A549 (cell line): ENCODE results near the gene SLC49A3. TPM values are rescaled to one million over a fixed set of nuclear protein-coding genes. Genes with fewer than 3 reads are reported as not detected.

Source experiments
- ATAC-seq, 2 experiments: fragments of 200-7000 bp in 1 of 2; fragments of >200 bp in 1 of 2; cut with Nextera tagmentation in 1 of 2; cut with Tn5 transposase in 1 of 2; 3 replicates each; pipeline versions ENCODE4 v1.8.0 to v1.9.1; 2018 to 2020; ENCODE audit warnings: mild to moderate bottlenecking in 1 of 2, moderate library complexity in 1 of 2
- CTCF ChIA-PET: fragments of 300-600 bp; sonication (Branson Sonifier 250); formaldehyde crosslinking; extraction: SDS; loops from one replicate; lab custom pipeline; 2021; ENCODE audit warnings: antibody characterized with exemption, inconsistent platforms; lab: Yijun Ruan, JAX
- POLR2A ChIA-PET: fragments of 350-600 bp; formaldehyde crosslinking; extraction: SDS; loops from one replicate; lab custom pipeline; 2021; ENCODE audit warnings: antibody characterized with exemption, inconsistent platforms; lab: Yijun Ruan, JAX
- DNase-seq, 2 experiments: peaks; one replicate each; pipeline versions ENCODE4 v3.0.0 to v3.0.0-alpha.2; 2011 to 2016; ENCODE audit warnings: low read depth in 1 of 2, low spot score in 1 of 2
- FAIRE-seq: peaks from 2 replicates; lab custom pipeline; 2011; peaks lifted over from hg19 to GRCh38; lab: Jason Lieb, UNC
- H3K27ac ChIP-seq, 2 experiments: fragments of >200 bp; sonication (Bioruptor Twin); formaldehyde crosslinking; 3 replicates each; pipeline ENCODE4 v1.5.1; 2016 to 2017
- H3K4me1 ChIP-seq: fragments of >200 bp; sonication (Bioruptor Twin); formaldehyde crosslinking; 3 replicates; pipeline ENCODE4 v1.6.1; 2016
- H3K4me2 ChIP-seq: fragments of >200 bp; sonication (Bioruptor Twin); formaldehyde crosslinking; 3 replicates; pipeline ENCODE4 v1.6.1; 2016
- H3K4me3 ChIP-seq: fragments of >200 bp; sonication (Bioruptor Twin); formaldehyde crosslinking; 3 replicates; pipeline ENCODE4 v1.5.1; 2016
- H3K9me3 ChIP-seq: fragments of >200 bp; sonication (Bioruptor Twin); formaldehyde crosslinking; 3 replicates; pipeline ENCODE4 v1.6.1; 2016
- ATOH8 ChIP-seq: fragments of 250-450 bp; sonication (Bioruptor Pico); IDR thresholded peaks from 2 replicates; pipeline ENCODE4 v1.5.0; 2020; ENCODE audit warnings: low read depth, mild to moderate bottlenecking, moderate library complexity
- BCL3 ChIP-seq: fragments of >200 bp; sonication (Bioruptor Twin); formaldehyde crosslinking; IDR thresholded peaks from 3 replicates; pipeline ENCODE4 v1.6.1; 2016
- CBX8 ChIP-seq: fragments of 200-600 bp; sonication (generic); IDR thresholded peaks from 2 replicates; pipeline ENCODE4 v1.6.1; 2016
- CHD2 ChIP-seq: fragments of 150-350 bp; IDR thresholded peaks from 2 replicates; pipeline ENCODE4 v1.6.1; 2014; ENCODE audit warnings: low read length; ENCODE audit not compliant: partially characterized antibody
- CHD4 ChIP-seq: fragments of 200-600 bp; sonication (generic); IDR thresholded peaks from 2 replicates; pipeline ENCODE4 v1.6.1; 2016; ENCODE audit warnings: antibody characterized with exemption, mild to moderate bottlenecking, borderline replicate concordance
- CTCF ChIP-seq: fragments of >200 bp; sonication (Bioruptor Twin); formaldehyde crosslinking; IDR thresholded peaks from 3 replicates; pipeline ENCODE4 v1.5.1; 2016
- FOSB ChIP-seq: fragments of 250-450 bp; sonication (Bioruptor Pico); IDR thresholded peaks from 2 replicates; pipeline ENCODE4 v1.5.0; 2020; ENCODE audit warnings: mild to moderate bottlenecking, moderate library complexity
- HES2 ChIP-seq: fragments of >200 bp; sonication (Bioruptor Twin); formaldehyde crosslinking; IDR thresholded peaks from 2 replicates; pipeline ENCODE4 v1.6.1; 2016
- HMGXB4 ChIP-seq: fragments of 250-450 bp; sonication (Bioruptor Pico); IDR thresholded peaks from 2 replicates; pipeline ENCODE4 v1.5.0; 2021; ENCODE audit warnings: mild to moderate bottlenecking, moderate library complexity, borderline replicate concordance
- JUN ChIP-seq, 2 experiments: fragments of >200 bp; sonication (Bioruptor Twin); formaldehyde crosslinking; IDR thresholded peaks; 2 replicates in 1 of 2; 3 replicates in 1 of 2; pipeline ENCODE4 v1.6.1; 2016 to 2017
- KDM1A ChIP-seq: fragments of 200-600 bp; sonication (generic); IDR thresholded peaks from 2 replicates; pipeline ENCODE4 v1.6.1; 2016; ENCODE audit warnings: low read depth, mild to moderate bottlenecking
- MAFK ChIP-seq: fragments of 450-650 bp; IDR thresholded peaks from 2 replicates; pipeline ENCODE4 v1.6.1; 2014; ENCODE audit not compliant: partially characterized antibody
- MAX ChIP-seq: IDR thresholded peaks from 2 replicates; pipeline ENCODE4 v1.6.1; 2012
- RAD21 ChIP-seq, 2 experiments: fragments of >200 bp in 1 of 2; sonication (Bioruptor Twin) in 1 of 2; formaldehyde crosslinking in 1 of 2; IDR thresholded peaks in 1 of 2; conservative IDR thresholded peaks in 1 of 2; 2 replicates in 1 of 2; 3 replicates in 1 of 2; pipeline ENCODE4 v1.6.1; 2012 to 2018; ENCODE audit warnings: inconsistent platforms in 1 of 2
- RCOR1 ChIP-seq: fragments of 150-350 bp; IDR thresholded peaks from 2 replicates; pipeline ENCODE4 v1.6.1; 2014; ENCODE audit warnings: antibody characterized with exemption, low read length, low read depth
- SMC3 ChIP-seq: fragments of >200 bp; sonication (Bioruptor Twin); formaldehyde crosslinking; IDR thresholded peaks from 3 replicates; pipeline ENCODE4 v1.6.1; 2018; ENCODE audit warnings: inconsistent platforms
- TFCP2L1 ChIP-seq: fragments of 250-450 bp; sonication (Bioruptor Pico); IDR thresholded peaks from 2 replicates; pipeline ENCODE4 v1.5.0; 2021; ENCODE audit warnings: mild to moderate bottlenecking
- USF2 ChIP-seq: fragments of 450-650 bp; IDR thresholded peaks from 2 replicates; pipeline ENCODE4 v1.6.1; 2014; ENCODE audit warnings: antibody characterized with exemption
- ZNF302 ChIP-seq: fragments of 250-450 bp; sonication (Bioruptor Pico); IDR thresholded peaks from 2 replicates; pipeline ENCODE4 v1.9.0; 2021; ENCODE audit warnings: inconsistent platforms, mild to moderate bottlenecking, moderate library complexity
- WGBS: methylation state at CpG from one replicate; pipeline ENCODE4 v1.1.6; 2017; ENCODE audit errors: missing lambda C conversion rate; 5-methylcytosine and 5-hydroxymethylcytosine counted together
- polyA plus RNA-seq, 4 experiments: library from polyadenylated mRNA; depleted of rRNA in 3 of 4; stranded (reverse); fragments of >200 nt; fragmentation: RNase III in 1 of 4; extraction: RNeasy Plus Mini Kit Qiagen cat#74134 plus additional on column Dnase treatment in 1 of 4; gene quantifications; 2 replicates in 3 of 4; 3 replicates in 1 of 4; pipeline ENCODE4 v1.2.3, GENCODE V29; 2011 to 2017

The SLC49A3 gene
- polyA plus RNA-seq, 2 of the 4 experiments (the other 2 are of a cell fraction) = 0.05 to 0.12 TPM

GRCh38 chr4:653080-653821 is 35.7 kb downstream of the SLC49A3 start:
- no peak for ATAC-seq
- FAIRE-seq = no peak
- Histone ChIP-seq H3K9me3 (no peaks in the 10 kb centered on the region), H3K27ac (no peak overlapping the region), H3K4me1 (no peaks in the 10 kb centered on the region), H3K4me3 (no peak overlapping the region), H3K4me2 (no peak overlapping the region)
- ChIA-PET POLR2A (no interaction called here), CTCF (no interaction called here)
- no peak for DNase-seq
- 84% methylated on average over 26 of the region's 35 CpGs for WGBS
- TF ChIP-seq MAX (no peak), CBX8 (no peak), CTCF (no peak), CHD4 (no peak), RAD21 (conservative IDR thresholded peaks at IDR 0.05 in 1 of 2, IDR thresholded peaks at IDR 0.05 in 1 of 2) (no peak), USF2 (no peak), HMGXB4 (CRISPR knock-in tag) (no peak), TFCP2L1 (CRISPR knock-in tag) (no peak), HES2 (no peak), BCL3 (no peak), ZNF302 (CRISPR knock-in tag) (no peak), FOSB (CRISPR knock-in tag) (no peak), KDM1A (no peak), JUN (IDR thresholded peaks at IDR 0.05) (no peak), SMC3 (no peak), MAFK (no peak), RCOR1 (no peak), CHD2 (no peak), ATOH8 (CRISPR knock-in tag) (no peak)
